OCI-LY3 (cell line): ENCODE data around the gene RNF13.

Source experiments
- H2AFZ ChIP-seq: fragments of 200-600, 300-600 bp; shearing (Covaris generic); 2 replicates; pipeline ENCODE4 v1.6.0; 2014; ENCODE audit warnings: antibody characterized with exemption, low read depth, low read length
- H3K27ac ChIP-seq: fragments of 200-600, 300-600 bp; sonication (generic); 2 replicates; pipeline ENCODE4 v1.5.1; 2014; ENCODE audit warnings: mild to moderate bottlenecking, low read length, moderate library complexity, mixed read lengths
- H3K27me3 ChIP-seq: fragments of 200-600, 300-600 bp; sonication (generic); 2 replicates; pipeline ENCODE4 v1.6.1; 2014; ENCODE audit warnings: low read depth, low read length, mixed read lengths
- H3K36me3 ChIP-seq: fragments of 200-600, 300-600 bp; sonication (generic); replicated peaks from 2 replicates; pipeline ENCODE3; 2014; ENCODE audit warnings: low read depth, low read length, mixed read lengths
- H3K4me1 ChIP-seq: fragments of 300-600, 200-600 bp; sonication (generic); 2 replicates; pipeline ENCODE4 v1.6.1; 2014; ENCODE audit warnings: low read length, mixed read lengths
- H3K4me2 ChIP-seq: fragments of 200-600, 300-600 bp; sonication (generic); 2 replicates; pipeline ENCODE4 v1.6.1; 2014; ENCODE audit warnings: low read length, mixed read lengths
- H3K4me3 ChIP-seq: fragments of 300-600, 200-600 bp; sonication (generic); 2 replicates; pipeline ENCODE4 v1.5.1; 2014; ENCODE audit warnings: antibody characterized with exemption, mild to moderate bottlenecking, low read length, moderate library complexity
- H3K79me2 ChIP-seq: fragments of 300-600, 200-600 bp; shearing (Covaris generic); 2 replicates; pipeline ENCODE4 v1.6.1; 2014; ENCODE audit warnings: mild to moderate bottlenecking, low read length, mixed read lengths
- H3K9ac ChIP-seq: fragments of 300-600, 200-600 bp; shearing (Covaris generic); 2 replicates; pipeline ENCODE4 v1.6.0; 2014; ENCODE audit warnings: mild to moderate bottlenecking, low read length, moderate library complexity
- H3K9me3 ChIP-seq: fragments of 200-600, 300-600 bp; shearing (Covaris generic); 2 replicates; pipeline ENCODE4 v1.6.1; 2014; ENCODE audit warnings: low read length, mixed read lengths; ENCODE audit not compliant: insufficient read depth
- H4K20me1 ChIP-seq: fragments of 200-600, 300-600 bp; sonication (generic); 2 replicates; pipeline ENCODE4 v1.6.1; 2016; ENCODE audit warnings: low read length, mixed read lengths; ENCODE audit not compliant: insufficient read depth
- CTCF ChIP-seq: fragments of 200-600, 300-600 bp; sonication (generic); IDR thresholded peaks from 2 replicates; pipeline ENCODE4 v1.5.1; 2014; ENCODE audit warnings: antibody characterized with exemption, low read length, low read depth
- EZH2phosphoT487 ChIP-seq: fragments of 200-600 bp; shearing (Covaris generic); IDR thresholded peaks from 2 replicates; pipeline ENCODE4 v1.6.1; 2018; ENCODE audit warnings: antibody characterized with exemption, mixed run types, low read depth

RNF13 gene

GRCh38 chr3:149843502-149843901 lies 30.5 kb downstream of the RNF13 start:
- peaks cover 19% of the 10 kb centered on the region for H3K36me3 ChIP-seq
- no peak for TF ChIP-seq EZH2phosphoT487
- TF ChIP-seq CTCF: no peak
- no peak overlapping the region for H3K4me3 ChIP-seq
- no peak overlapping the region for H3K27ac ChIP-seq
- H4K20me1 ChIP-seq: peaks cover 40% of the 10 kb centered on the region
- peaks cover 46% of the 10 kb centered on the region for H3K79me2 ChIP-seq
- H3K9me3 ChIP-seq: no peaks in the 10 kb centered on the region
- H2AFZ ChIP-seq: no peak overlapping the region
- H3K9ac ChIP-seq: no peak overlapping the region
- H3K4me2 ChIP-seq: no peak overlapping the region
- peaks cover 17% of the 10 kb centered on the region for H3K4me1 ChIP-seq
- H3K27me3 ChIP-seq: no peaks in the 10 kb centered on the region

GRCh38 chr3:149844091-149844490 lies 31.1 kb downstream of the RNF13 start:
- no peak overlapping the region for H3K9ac ChIP-seq
- no peak overlapping the region for H3K27ac ChIP-seq
- H3K27me3 ChIP-seq: no peaks in the 10 kb centered on the region
- TF ChIP-seq CTCF (no peak), EZH2phosphoT487 (no peak)
- H3K79me2 ChIP-seq: peaks cover 48% of the 10 kb centered on the region
- no peaks in the 10 kb centered on the region for H3K9me3 ChIP-seq
- peaks cover 25% of the 10 kb centered on the region for H3K36me3 ChIP-seq
- no peak overlapping the region for H3K4me2 ChIP-seq
- H2AFZ ChIP-seq: no peak overlapping the region
- H3K4me1 ChIP-seq: peaks cover 17% of the 10 kb centered on the region
- H4K20me1 ChIP-seq: peaks cover 42% of the 10 kb centered on the region
- no peak overlapping the region for H3K4me3 ChIP-seq

- Histone ChIP-seq H3K36me3 (peaks cover 24% of the 10 kb centered on the region), H3K27me3 (no peaks in the 10 kb centered on the region), H3K27ac (no peak overlapping the region), H3K9me3 (no peaks in the 10 kb centered on the region), H4K20me1 (peaks cover 46% of the 10 kb centered on the region), H2AFZ (no peak overlapping the region), H3K4me3 (no peak overlapping the region), H3K9ac (no peak overlapping the region), H3K79me2 (peaks cover 48% of the 10 kb centered on the region), H3K4me2 (no peak overlapping the region), H3K4me1 (peaks cover 17% of the 10 kb centered on the region)
- TF ChIP-seq EZH2phosphoT487 (no peak), CTCF (no peak)
Observed at GRCh38 chr3:149845570-149846244, 32.7 kb downstream of the RNF13 start.

- H3K4me1 ChIP-seq: peaks cover 5% of the 10 kb centered on the region
Observed at GRCh38 chr3:149848238-149848637, 35.2 kb downstream of the RNF13 start.

More at GRCh38 chr3:149848238-149848637, 35.2 kb downstream of the RNF13 start:
- TF ChIP-seq CTCF (no peak), EZH2phosphoT487 (no peak)
- H2AFZ ChIP-seq: no peak overlapping the region
- no peak overlapping the region for H3K4me2 ChIP-seq
- peaks cover 33% of the 10 kb centered on the region for H4K20me1 ChIP-seq
- H3K4me3 ChIP-seq: no peak overlapping the region
- peaks cover 29% of the 10 kb centered on the region for H3K36me3 ChIP-seq
- H3K9me3 ChIP-seq: no peaks in the 10 kb centered on the region
- no peak overlapping the region for H3K9ac ChIP-seq
- no peaks in the 10 kb centered on the region for H3K27me3 ChIP-seq
- H3K79me2 ChIP-seq: peaks cover 33% of the 10 kb centered on the region
- H3K27ac ChIP-seq: no peak overlapping the region
